HepG2 (cell line): ENCODE results near the gene REELD1. TPM values are rescaled to one million over a fixed set of nuclear protein-coding genes. Genes with fewer than 3 reads are reported as not detected.

Experiments
- CENPT ChIP-seq: sonication (generic); formaldehyde crosslinking; IDR thresholded peaks from 2 replicates; pipeline ENCODE4 v1.8.0; 2022; ENCODE audit warnings: low read depth, mild to moderate bottlenecking, moderate library complexity, missing genetic modification reagents
- DNMT1 ChIP-seq: sonication (generic); formaldehyde crosslinking; IDR thresholded peaks from 2 replicates; pipeline ENCODE4 v1.5.1; 2020; ENCODE audit warnings: mild to moderate bottlenecking, missing genetic modification reagents
- KDM5B ChIP-seq: sonication (generic); formaldehyde crosslinking; IDR thresholded peaks from 2 replicates; pipeline ENCODE4 v1.4.0; 2020; ENCODE audit warnings: missing genetic modification reagents, mild to moderate bottlenecking, borderline replicate concordance
- RFX3 ChIP-seq: IDR thresholded peaks from 2 replicates; pipeline ENCODE4 v1.6.1; 2016; ENCODE audit warnings: missing biosample characterization, missing genetic modification reagents
- RFXAP ChIP-seq: sonication (generic); formaldehyde crosslinking; IDR thresholded peaks from 2 replicates; pipeline ENCODE4 v1.4.0; 2020; ENCODE audit warnings: missing genetic modification reagents, borderline replicate concordance
- SMAD3 ChIP-seq: sonication (generic); formaldehyde crosslinking; IDR thresholded peaks from 2 replicates; pipeline ENCODE4 v1.4.0; 2020; ENCODE audit warnings: missing genetic modification reagents
- SOX6 ChIP-seq, 2 experiments: fragments of 450-650 bp in 1 of 2; sonication (generic) in 1 of 2; formaldehyde crosslinking in 1 of 2; IDR thresholded peaks; 2 replicates each; pipeline versions ENCODE4 v1.4.0 to v1.6.1; 2017 to 2020; ENCODE audit warnings: antibody characterized with exemption in 1 of 2, mild to moderate bottlenecking in 1 of 2, missing genetic modification reagents in 1 of 2
- STAT5B ChIP-seq: sonication (generic); formaldehyde crosslinking; IDR thresholded peaks from 2 replicates; pipeline ENCODE4 v1.4.0; 2020; ENCODE audit warnings: missing genetic modification reagents
- TGIF2 ChIP-seq: IDR thresholded peaks from 2 replicates; pipeline ENCODE4 v1.6.1; 2016; ENCODE audit warnings: control low read depth, missing compliant biosample characterization
- TP53 ChIP-seq: sonication (generic); formaldehyde crosslinking; conservative IDR thresholded peaks from 2 replicates; pipeline ENCODE4 v1.4.0; 2020; ENCODE audit warnings: missing genetic modification reagents
- ZNF224 ChIP-seq: sonication (generic); formaldehyde crosslinking; IDR thresholded peaks from 2 replicates; pipeline ENCODE4 v1.5.0; 2020; ENCODE audit warnings: mild to moderate bottlenecking, missing genetic modification reagents
- ZNF441 ChIP-seq: sonication (generic); formaldehyde crosslinking; IDR thresholded peaks from 2 replicates; pipeline ENCODE4 v1.7.0; 2021; ENCODE audit warnings: missing genetic modification reagents, borderline replicate concordance
- ZNF468 ChIP-seq: sonication (generic); formaldehyde crosslinking; IDR thresholded peaks from 2 replicates; pipeline ENCODE4 v1.8.0; 2022; ENCODE audit warnings: mild to moderate bottlenecking, moderate library complexity, missing genetic modification reagents
- ZNF746 ChIP-seq: sonication (generic); formaldehyde crosslinking; IDR thresholded peaks from 2 replicates; pipeline ENCODE4 v1.8.0; 2022; ENCODE audit warnings: mild to moderate bottlenecking, missing genetic modification reagents
- ZSCAN22 ChIP-seq: sonication (generic); formaldehyde crosslinking; IDR thresholded peaks from 2 replicates; pipeline ENCODE4 v1.4.0; 2020; ENCODE audit warnings: mild to moderate bottlenecking, missing genetic modification reagents
- polyA plus RNA-seq, 8 experiments: library from polyadenylated mRNA; depleted of rRNA in 3 of 8; stranded (reverse) in 7 of 8; unstranded in 1 of 8; fragments of >200 nt; fragmentation: Illumina TruSeq in 4 of 8; extraction: Trizol in 4 of 8; gene quantifications; 2 replicates each; pipeline versions ENCODE4 v1.2.1 to v1.2.3, GENCODE V29; 2011 to 2016; ENCODE audit warnings: low read depth in 4 of 8, missing spikeins in 1 of 8, mixed read lengths in 1 of 8; ENCODE audit not compliant: insufficient read depth in 1 of 8
- total RNA-seq, 5 experiments: library from RNA; depleted of rRNA; stranded (reverse); fragments of >200 nt; fragmentation: Illumina TruSeq; extraction: Trizol; gene quantifications; 2 replicates each; pipeline ENCODE4 v1.2.3, GENCODE V29; 2016; ENCODE audit warnings: low read depth in 1 of 5
- TF ChIP-seq, protein P1 (sequence below): sonication (generic); formaldehyde crosslinking; conservative IDR thresholded peaks from 2 replicates; pipeline ENCODE4 v1.8.0; 2022; ENCODE audit warnings: mild to moderate bottlenecking, moderate library complexity, missing genetic modification reagents
- TF ChIP-seq, protein P2 (sequence below): sonication (generic); formaldehyde crosslinking; IDR thresholded peaks from 2 replicates; pipeline ENCODE4 v1.5.0; 2020; ENCODE audit warnings: mild to moderate bottlenecking, missing genetic modification reagents
- TF ChIP-seq, protein P3 (sequence below): sonication (generic); formaldehyde crosslinking; IDR thresholded peaks from 2 replicates; pipeline ENCODE4 v1.5.1; 2020; ENCODE audit warnings: mild to moderate bottlenecking, missing genetic modification reagents, moderate library complexity

REELD1 gene
- total and polyA plus RNA-seq, 2 of the 13 experiments (the other 11 are each of a cell fraction or from before 2014, with no cell fraction given): 0.04 to 0.26 TPM

DNA sequence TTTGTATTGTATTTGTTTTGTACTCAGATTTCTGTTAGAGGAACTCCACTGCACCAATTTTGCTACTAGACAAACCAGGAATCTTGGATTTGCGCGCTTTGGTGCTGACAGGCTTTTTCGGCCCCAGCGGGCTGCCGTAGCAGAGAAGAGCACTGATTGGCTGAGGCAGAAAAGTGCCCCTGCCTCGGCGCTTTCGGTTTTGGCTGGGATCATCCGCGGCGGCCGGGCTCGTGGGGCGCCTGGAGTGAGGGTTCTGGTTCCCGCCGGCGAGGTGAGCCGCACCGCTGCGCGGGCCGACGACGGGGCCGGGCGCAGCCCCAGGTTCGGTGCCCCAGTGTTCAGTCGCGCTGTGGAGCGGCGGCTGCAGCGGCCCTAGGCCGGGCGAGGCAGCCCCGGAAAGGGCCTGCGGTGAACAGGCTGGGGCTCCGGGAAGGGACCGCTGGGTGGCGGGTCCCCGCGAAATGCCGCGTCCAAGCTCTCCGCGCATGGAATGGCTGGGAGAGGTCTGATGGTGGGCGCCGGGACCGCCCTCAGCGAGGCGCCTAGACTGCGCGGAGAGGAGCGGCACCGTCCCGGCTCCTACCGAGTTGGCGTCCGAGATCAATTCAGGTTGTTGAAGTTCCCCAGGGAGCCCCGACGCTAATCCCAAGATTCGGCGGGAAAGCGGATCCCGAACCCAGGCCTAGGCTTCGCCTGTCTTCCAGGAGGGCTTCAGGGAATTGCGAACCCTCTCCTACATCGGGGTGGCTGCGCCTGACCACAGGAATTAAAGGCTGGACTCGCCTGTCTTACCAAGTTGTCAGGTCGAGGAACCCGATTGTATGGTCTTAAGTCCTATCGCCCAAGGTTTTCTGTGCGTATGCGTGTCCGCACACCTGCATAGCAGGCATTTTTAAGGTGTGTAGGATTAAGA, 38.5 kb upstream of the REELD1 start, which contains the start of gene LSM6 (continued):
- TF ChIP-seq, protein P1, sequence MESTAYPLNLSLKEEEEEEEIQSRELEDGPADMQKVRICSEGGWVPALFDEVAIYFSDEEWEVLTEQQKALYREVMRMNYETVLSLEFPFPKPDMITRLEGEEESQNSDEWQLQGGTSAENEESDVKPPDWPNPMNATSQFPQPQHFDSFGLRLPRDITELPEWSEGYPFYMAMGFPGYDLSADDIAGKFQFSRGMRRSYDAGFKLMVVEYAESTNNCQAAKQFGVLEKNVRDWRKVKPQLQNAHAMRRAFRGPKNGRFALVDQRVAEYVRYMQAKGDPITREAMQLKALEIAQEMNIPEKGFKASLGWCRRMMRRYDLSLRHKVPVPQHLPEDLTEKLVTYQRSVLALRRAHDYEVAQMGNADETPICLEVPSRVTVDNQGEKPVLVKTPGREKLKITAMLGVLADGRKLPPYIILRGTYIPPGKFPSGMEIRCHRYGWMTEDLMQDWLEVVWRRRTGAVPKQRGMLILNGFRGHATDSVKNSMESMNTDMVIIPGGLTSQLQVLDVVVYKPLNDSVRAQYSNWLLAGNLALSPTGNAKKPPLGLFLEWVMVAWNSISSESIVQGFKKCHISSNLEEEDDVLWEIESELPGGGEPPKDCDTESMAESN (CRISPR knock-in tag): peak; percentile 64; the same call in 1 of the 2 replicates
- TF ChIP-seq TP53 (CRISPR knock-in tag) (no peak), TGIF2 (CRISPR knock-in tag) (no peak), STAT5B (no peak), ZNF746 (no peak), RFXAP (no peak), ZSCAN22 (no peak), ZNF468 (0 out of 2 replicates have a peak, but pooled peaks have one; percentile 27), CENPT (CRISPR knock-in tag) (0 out of 2 replicates have a peak, but pooled peaks have one; percentile 37), DNMT1 (no peak), KDM5B (CRISPR knock-in tag) (peak; percentile 86; the same call in 1 of the 2 replicates), ZNF441 (CRISPR knock-in tag) (peak; percentile 25; the same call in 1 of the 2 replicates), RFX3 (no peak), SOX6 (IDR thresholded peaks at IDR 0.05) (no peak), SOX6 (CRISPR knock-in tag; IDR thresholded peaks at IDR 0.05) (no peak), SMAD3 (CRISPR knock-in tag) (0 out of 2 replicates have a peak, but pooled peaks have one; percentile 39), ZNF224 (CRISPR knock-in tag) (peak; percentile 92)
- TF ChIP-seq, protein P2, sequence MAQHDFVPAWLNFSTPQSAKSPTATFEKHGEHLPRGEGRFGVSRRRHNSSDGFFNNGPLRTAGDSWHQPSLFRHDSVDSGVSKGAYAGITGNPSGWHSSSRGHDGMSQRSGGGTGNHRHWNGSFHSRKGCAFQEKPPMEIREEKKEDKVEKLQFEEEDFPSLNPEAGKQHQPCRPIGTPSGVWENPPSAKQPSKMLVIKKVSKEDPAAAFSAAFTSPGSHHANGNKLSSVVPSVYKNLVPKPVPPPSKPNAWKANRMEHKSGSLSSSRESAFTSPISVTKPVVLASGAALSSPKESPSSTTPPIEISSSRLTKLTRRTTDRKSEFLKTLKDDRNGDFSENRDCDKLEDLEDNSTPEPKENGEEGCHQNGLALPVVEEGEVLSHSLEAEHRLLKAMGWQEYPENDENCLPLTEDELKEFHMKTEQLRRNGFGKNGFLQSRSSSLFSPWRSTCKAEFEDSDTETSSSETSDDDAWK (CRISPR knock-in tag): no peak
- TF ChIP-seq, protein P3, sequence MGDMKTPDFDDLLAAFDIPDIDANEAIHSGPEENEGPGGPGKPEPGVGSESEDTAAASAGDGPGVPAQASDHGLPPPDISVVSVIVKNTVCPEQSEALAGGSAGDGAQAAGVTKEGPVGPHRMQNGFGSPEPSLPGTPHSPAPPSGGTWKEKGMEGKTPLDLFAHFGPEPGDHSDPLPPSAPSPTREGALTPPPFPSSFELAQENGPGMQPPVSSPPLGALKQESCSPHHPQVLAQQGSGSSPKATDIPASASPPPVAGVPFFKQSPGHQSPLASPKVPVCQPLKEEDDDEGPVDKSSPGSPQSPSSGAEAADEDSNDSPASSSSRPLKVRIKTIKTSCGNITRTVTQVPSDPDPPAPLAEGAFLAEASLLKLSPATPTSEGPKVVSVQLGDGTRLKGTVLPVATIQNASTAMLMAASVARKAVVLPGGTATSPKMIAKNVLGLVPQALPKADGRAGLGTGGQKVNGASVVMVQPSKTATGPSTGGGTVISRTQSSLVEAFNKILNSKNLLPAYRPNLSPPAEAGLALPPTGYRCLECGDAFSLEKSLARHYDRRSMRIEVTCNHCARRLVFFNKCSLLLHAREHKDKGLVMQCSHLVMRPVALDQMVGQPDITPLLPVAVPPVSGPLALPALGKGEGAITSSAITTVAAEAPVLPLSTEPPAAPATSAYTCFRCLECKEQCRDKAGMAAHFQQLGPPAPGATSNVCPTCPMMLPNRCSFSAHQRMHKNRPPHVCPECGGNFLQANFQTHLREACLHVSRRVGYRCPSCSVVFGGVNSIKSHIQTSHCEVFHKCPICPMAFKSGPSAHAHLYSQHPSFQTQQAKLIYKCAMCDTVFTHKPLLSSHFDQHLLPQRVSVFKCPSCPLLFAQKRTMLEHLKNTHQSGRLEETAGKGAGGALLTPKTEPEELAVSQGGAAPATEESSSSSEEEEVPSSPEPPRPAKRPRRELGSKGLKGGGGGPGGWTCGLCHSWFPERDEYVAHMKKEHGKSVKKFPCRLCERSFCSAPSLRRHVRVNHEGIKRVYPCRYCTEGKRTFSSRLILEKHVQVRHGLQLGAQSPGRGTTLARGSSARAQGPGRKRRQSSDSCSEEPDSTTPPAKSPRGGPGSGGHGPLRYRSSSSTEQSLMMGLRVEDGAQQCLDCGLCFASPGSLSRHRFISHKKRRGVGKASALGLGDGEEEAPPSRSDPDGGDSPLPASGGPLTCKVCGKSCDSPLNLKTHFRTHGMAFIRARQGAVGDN (CRISPR knock-in tag): peak; percentile 86
